Measurements from ENCODE around the gene ZNF639. TPM values are rescaled to one million over a fixed set of nuclear protein-coding genes. Genes with fewer than 3 reads are reported as not detected.

ZNF639 gene
- total RNA-seq, 1 experiment from 2014 or later = 39.3 TPM

DNA sequence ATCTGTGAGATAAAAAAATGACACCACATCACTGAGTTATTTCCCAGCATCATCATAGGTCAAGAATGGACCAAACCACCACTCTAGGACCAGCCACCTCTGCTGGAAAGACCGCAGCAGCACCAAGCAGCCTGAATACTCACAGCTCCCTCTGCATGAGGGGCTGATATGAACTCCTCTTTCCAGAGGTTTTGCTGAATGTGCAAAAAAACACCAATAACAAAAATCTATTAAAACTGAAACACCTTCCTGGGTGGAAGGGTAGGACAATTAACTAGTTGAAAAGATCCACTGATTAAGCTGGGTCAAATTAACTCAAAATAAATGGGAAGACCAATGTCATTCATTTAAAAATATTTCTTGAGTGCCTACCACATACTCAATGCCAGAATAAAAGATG is 43.0 kb upstream of the ZNF639 start:
- TF ChIP-seq, protein P1, sequence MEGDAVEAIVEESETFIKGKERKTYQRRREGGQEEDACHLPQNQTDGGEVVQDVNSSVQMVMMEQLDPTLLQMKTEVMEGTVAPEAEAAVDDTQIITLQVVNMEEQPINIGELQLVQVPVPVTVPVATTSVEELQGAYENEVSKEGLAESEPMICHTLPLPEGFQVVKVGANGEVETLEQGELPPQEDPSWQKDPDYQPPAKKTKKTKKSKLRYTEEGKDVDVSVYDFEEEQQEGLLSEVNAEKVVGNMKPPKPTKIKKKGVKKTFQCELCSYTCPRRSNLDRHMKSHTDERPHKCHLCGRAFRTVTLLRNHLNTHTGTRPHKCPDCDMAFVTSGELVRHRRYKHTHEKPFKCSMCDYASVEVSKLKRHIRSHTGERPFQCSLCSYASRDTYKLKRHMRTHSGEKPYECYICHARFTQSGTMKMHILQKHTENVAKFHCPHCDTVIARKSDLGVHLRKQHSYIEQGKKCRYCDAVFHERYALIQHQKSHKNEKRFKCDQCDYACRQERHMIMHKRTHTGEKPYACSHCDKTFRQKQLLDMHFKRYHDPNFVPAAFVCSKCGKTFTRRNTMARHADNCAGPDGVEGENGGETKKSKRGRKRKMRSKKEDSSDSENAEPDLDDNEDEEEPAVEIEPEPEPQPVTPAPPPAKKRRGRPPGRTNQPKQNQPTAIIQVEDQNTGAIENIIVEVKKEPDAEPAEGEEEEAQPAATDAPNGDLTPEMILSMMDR (conservative IDR thresholded peaks at IDR 0.05) = no peak
- intact Hi-C loops (cut with micrococcal nuclease; ENCODE audit: unreplicated experiment) = no loop called here
- ChIA-PET POLR2A (ENCODE audit: unreplicated experiment) (no interaction called here), CTCF (no interaction called here)
- Histone ChIP-seq H3K4me1 (replicated peaks; ENCODE audit: insufficient read depth) (no peaks in the 10 kb centered on the region), H3K9me3 (ENCODE audit: insufficient read depth, low read depth) (no peaks in the 10 kb centered on the region), H3K9me2 (ENCODE audit: insufficient read depth) (no peaks in the 10 kb centered on the region), H3K36me3 (ENCODE audit: low read depth) (no peaks in the 10 kb centered on the region), H3K27ac (no peak overlapping the region), H3K27me3 (ENCODE audit: insufficient read depth, low read depth) (no peaks in the 10 kb centered on the region), H2AFZ (no peak overlapping the region), H3K79me2 (ENCODE audit: low read depth) (no peaks in the 10 kb centered on the region), H3K4me3 (no peak overlapping the region), H3F3A (ENCODE audit: insufficient read depth, low read depth) (no peaks in the 10 kb centered on the region), H4K20me1 (ENCODE audit: insufficient read depth) (no peaks in the 10 kb centered on the region), H3K4me2 (no peak overlapping the region)
- BruUV-seq (replicated peaks) = no TSS peak
- DNase-seq = no peak

DNA sequence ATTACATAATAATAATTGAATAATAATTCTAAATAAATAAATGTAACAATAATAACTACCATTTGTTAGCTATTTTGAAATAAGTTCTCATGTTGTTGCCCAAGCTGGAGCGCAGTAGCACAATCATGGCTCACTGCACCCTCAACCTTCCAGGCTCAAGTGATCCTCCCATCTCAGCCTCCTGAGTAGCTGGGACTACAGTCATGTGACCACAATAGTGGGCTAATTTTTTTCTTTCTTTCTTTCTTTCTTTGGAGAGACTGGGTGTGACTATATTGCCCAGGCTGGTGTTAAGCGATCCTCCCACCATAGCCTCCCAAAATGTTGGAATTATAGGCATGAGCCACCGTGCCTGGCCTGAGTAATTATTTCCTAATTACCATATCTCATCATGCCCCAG is 41.0 kb upstream of the ZNF639 start:
- Histone ChIP-seq H3K4me2 (no peak overlapping the region), H3K27me3 (ENCODE audit: insufficient read depth, low read depth) (no peaks in the 10 kb centered on the region), H3K4me1 (replicated peaks; ENCODE audit: insufficient read depth) (no peaks in the 10 kb centered on the region), H3F3A (ENCODE audit: insufficient read depth, low read depth) (no peaks in the 10 kb centered on the region), H3K9me2 (ENCODE audit: insufficient read depth) (no peaks in the 10 kb centered on the region), H4K20me1 (ENCODE audit: insufficient read depth) (no peaks in the 10 kb centered on the region), H3K9me3 (ENCODE audit: insufficient read depth, low read depth) (no peaks in the 10 kb centered on the region), H2AFZ (no peak overlapping the region), H3K36me3 (ENCODE audit: low read depth) (no peaks in the 10 kb centered on the region), H3K4me3 (no peak overlapping the region), H3K79me2 (ENCODE audit: low read depth) (no peaks in the 10 kb centered on the region), H3K27ac (no peak overlapping the region)
- no TSS peak for BruUV-seq (replicated peaks)
- CTCF ChIA-PET = no interaction called here
- POLR2A ChIA-PET (ENCODE audit: unreplicated experiment) = no interaction called here
- intact Hi-C loops (cut with micrococcal nuclease; ENCODE audit: unreplicated experiment) = no loop called here
- TF ChIP-seq EZH2 (IDR thresholded peaks at IDR 0.05; ENCODE audit: low read depth) = no peak
- TF ChIP-seq, protein P1 (conservative IDR thresholded peaks at IDR 0.05) = no peak
- DNase-seq = no peak

DNA sequence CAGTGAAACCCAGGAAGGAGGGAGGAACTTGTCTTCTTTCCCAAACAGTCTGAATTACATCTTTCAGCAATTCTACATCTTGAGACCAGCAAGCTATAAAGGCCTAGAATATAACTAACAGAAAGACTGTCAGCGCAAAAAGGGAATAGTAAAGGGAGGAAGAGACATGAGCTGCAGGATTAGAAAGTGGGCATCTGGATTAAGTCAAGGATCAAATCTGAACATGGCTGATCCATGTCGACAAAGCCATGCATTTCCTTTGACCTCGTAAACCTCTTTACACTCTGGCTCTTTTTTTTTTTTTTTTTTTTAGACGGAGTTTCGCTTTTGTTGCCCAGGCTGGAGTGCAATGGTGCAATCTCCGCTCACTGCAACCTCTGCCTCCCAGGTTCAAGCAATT is 36.5 kb upstream of the ZNF639 start:
- H3K9me2 ChIP-seq (ENCODE audit: insufficient read depth) = no peaks in the 10 kb centered on the region
- CTCF ChIA-PET = no interaction called here
- no peak overlapping the region for H3K27ac ChIP-seq
- no peak overlapping the region for H2AFZ ChIP-seq
- no peaks in the 10 kb centered on the region for H4K20me1 ChIP-seq (ENCODE audit: insufficient read depth)
- no peak for DNase-seq
- no peaks in the 10 kb centered on the region for H3K9me3 ChIP-seq (ENCODE audit: insufficient read depth, low read depth)
- H3K4me3 ChIP-seq = no peak overlapping the region
- no peaks in the 10 kb centered on the region for H3K4me1 ChIP-seq (replicated peaks; ENCODE audit: insufficient read depth)
- no peaks in the 10 kb centered on the region for H3K36me3 ChIP-seq (ENCODE audit: low read depth)
- H3K79me2 ChIP-seq (ENCODE audit: low read depth) = no peaks in the 10 kb centered on the region
- intact Hi-C loops (cut with micrococcal nuclease; ENCODE audit: unreplicated experiment) = no loop called here
- H3K4me2 ChIP-seq = no peak overlapping the region
- no peaks in the 10 kb centered on the region for H3F3A ChIP-seq (ENCODE audit: insufficient read depth, low read depth)
- POLR2A ChIA-PET (ENCODE audit: unreplicated experiment) = no interaction called here
- no peaks in the 10 kb centered on the region for H3K27me3 ChIP-seq (ENCODE audit: insufficient read depth, low read depth)
- no peak for TF ChIP-seq EZH2 (IDR thresholded peaks at IDR 0.05; ENCODE audit: low read depth)
- TF ChIP-seq, protein P1 (conservative IDR thresholded peaks at IDR 0.05) = no peak
- BruUV-seq (replicated peaks) = no TSS peak
